GM12874 (cell line): ENCODE results near the gene TRAF2.

Experiments
- CTCF ChIP-seq: IDR thresholded peaks from 2 replicates; pipeline ENCODE4 v1.5.1; 2011; ENCODE audit warnings: low read depth, mild to moderate bottlenecking, control low read depth, low read length, moderate library complexity; ENCODE audit not compliant: insufficient read depth

TRAF2 gene

GRCh38 chr9:136951541-136952320, 65.4 kb downstream of the TRAF2 start, which contains the start of gene LCN12:
LCN12 (plus strand) TSS chr9:136952273; CDS start chr9:136952328, 55 bp downstream.
- TF ChIP-seq CTCF: no peak

- TF ChIP-seq CTCF: no peak
Measured at GRCh38 chr9:136952321-136952850, 66.1 kb downstream of the TRAF2 start.

GRCh38 chr9:136952876-136953770, 66.8 kb downstream of the TRAF2 start:
- TF ChIP-seq CTCF: no peak

GRCh38 chr9:136953771-136954269, 67.5 kb downstream of the TRAF2 start:
- TF ChIP-seq CTCF: no peak

GRCh38 chr9:136954270-136955083, 68.2 kb downstream of the TRAF2 start:
- TF ChIP-seq CTCF: no peak

GRCh38 chr9:136955202-136955942, 69.1 kb downstream of the TRAF2 start:
- no peak for TF ChIP-seq CTCF
